Activated CD8-positive, alpha-beta T cell treated with anti-CD3 and anti-CD28 coated beads for 36 hours (primary cell): ENCODE results near the gene MACC1. TPM values are rescaled to one million over a fixed set of nuclear protein-coding genes. Genes with fewer than 3 reads are reported as not detected.
"Not testable (repeated sequence)": the region's sequence is repeated elsewhere in the genome, so short reads cannot be mapped to it uniquely, and the experiment has no call there.

ENCODE experiments used
- ATAC-seq: fragments of 200-7000 bp; cut with Tn5 transposase; one replicate; pipeline ENCODE4 v1.10.0; 2021; ENCODE audit warnings: mild to moderate bottlenecking, moderate library complexity
- CTCF ChIA-PET: fragments of 350-600 bp; sonication (Branson Sonifier 250); formaldehyde crosslinking; loops from one replicate; lab custom pipeline; 2021; ENCODE audit warnings: antibody characterized with exemption; lab: Charles Lee
- POLR2A ChIA-PET: fragments of 350-600 bp; sonication (Branson Sonifier 250); formaldehyde crosslinking; loops from one replicate; lab custom pipeline; 2021; ENCODE audit warnings: antibody characterized with exemption; lab: Charles Lee
- DNase-seq: peaks from one replicate; pipeline ENCODE4 v3.0.0-alpha.2; 2020
- H3K27ac Mint-ChIP-seq: one replicate; pipeline ENCODE4 v1.8.0; 2021; ENCODE audit warnings: mild to moderate bottlenecking, mixed read lengths
- H3K27me3 Mint-ChIP-seq: one replicate; pipeline ENCODE4 v1.8.0; 2021; ENCODE audit warnings: mixed read lengths
- H3K36me3 Mint-ChIP-seq: one replicate; pipeline ENCODE4 v1.8.0; 2021; ENCODE audit warnings: low read depth, mixed read lengths
- H3K4me1 Mint-ChIP-seq: one replicate; pipeline ENCODE4 v1.8.0; 2021; ENCODE audit warnings: low read depth, mixed read lengths
- H3K4me3 Mint-ChIP-seq: one replicate; pipeline ENCODE4 v1.8.0; 2021; ENCODE audit warnings: mild to moderate bottlenecking, moderate library complexity, mixed read lengths
- H3K9me3 Mint-ChIP-seq: one replicate; pipeline ENCODE4 v1.8.0; 2021; ENCODE audit warnings: mixed read lengths
- CTCF ChIP-seq: fragments of 200-600 bp; IDR thresholded peaks from one replicate; pipeline ENCODE4 v1.8.0; 2022; ENCODE audit warnings: antibody characterized with exemption, mild to moderate bottlenecking
- intact Hi-C: fragments of 100-400 bp; cut with micrococcal nuclease; formaldehyde crosslinking; loops from one replicate; pipeline ENCODE4 v1.10.0; 2022
- total RNA-seq, 2 experiments: library from RNA; stranded (reverse); gene quantifications; one replicate each; pipeline ENCODE4 v1.2.3, GENCODE V29; 2021

Gene MACC1
- total RNA-seq, 2 experiments from 2014 or later: 0.14 to 0.38 TPM

- H3K27ac Mint-ChIP-seq: no peak overlapping the region
- ChIA-PET CTCF (interaction anchor here (1.1 kb wide), 1 partner anchor 118 kb away, joined by 4 read pairs; no protein-coding TSS in a partner anchor), POLR2A (no interaction called here)
- TF ChIP-seq CTCF: no peak
- H3K9me3 Mint-ChIP-seq: peaks cover 6% of the 10 kb centered on the region
- ATAC-seq (no peak), DNase-seq (no peak)
- intact Hi-C loops: no loop called here
- no peak overlapping the region for H3K4me3 Mint-ChIP-seq
- H3K36me3 Mint-ChIP-seq: peaks cover 2% of the 10 kb centered on the region
- no peaks in the 10 kb centered on the region for H3K27me3 Mint-ChIP-seq
- no peaks in the 10 kb centered on the region for H3K4me1 Mint-ChIP-seq
Observed at GRCh38 chr7:20193242-20193777, 23.9 kb downstream of the MACC1 start.

- POLR2A ChIA-PET: interaction anchor here (0.8 kb wide), 1 partner anchor 22 kb away, joined by 3 read pairs; no protein-coding TSS in a partner anchor
- Mint-ChIP-seq H3K9me3 (peaks cover 6% of the 10 kb centered on the region), H3K27me3 (no peaks in the 10 kb centered on the region), H3K4me1 (no peaks in the 10 kb centered on the region), H3K36me3 (peaks cover 2% of the 10 kb centered on the region), H3K4me3 (no peak overlapping the region), H3K27ac (no peak overlapping the region)
- no peak for DNase-seq
- CTCF ChIA-PET: no interaction called here
- no peak for TF ChIP-seq CTCF
- ATAC-seq: no peak
- intact Hi-C loops: no loop called here
Observed at GRCh38 chr7:20191391-20191869, 25.8 kb downstream of the MACC1 start.

GRCh38 chr7:20190560-20191390 lies 26.4 kb downstream of the MACC1 start:
- H3K4me3 Mint-ChIP-seq: no peak overlapping the region
- ChIA-PET POLR2A (interaction anchor here (0.8 kb wide), 1 partner anchor 23 kb away, joined by 3 read pairs; no protein-coding TSS in a partner anchor), CTCF (no interaction called here)
- peaks cover 6% of the 10 kb centered on the region for H3K9me3 Mint-ChIP-seq
- TF ChIP-seq CTCF: no peak
- DNase-seq (no peak), ATAC-seq (no peak)
- no peaks in the 10 kb centered on the region for H3K27me3 Mint-ChIP-seq
- H3K36me3 Mint-ChIP-seq: peaks cover 2% of the 10 kb centered on the region
- H3K27ac Mint-ChIP-seq: no peak overlapping the region
- H3K4me1 Mint-ChIP-seq: no peaks in the 10 kb centered on the region
- intact Hi-C loops: no loop called here

- intact Hi-C loops: no loop called here
- CTCF ChIA-PET: no interaction called here
- no peak for TF ChIP-seq CTCF
- H3K9me3 Mint-ChIP-seq: peaks cover 6% of the 10 kb centered on the region
- no peak for ATAC-seq
- H3K4me3 Mint-ChIP-seq: no peak overlapping the region
- H3K4me1 Mint-ChIP-seq: no peaks in the 10 kb centered on the region
- no peaks in the 10 kb centered on the region for H3K27me3 Mint-ChIP-seq
- no peak overlapping the region for H3K27ac Mint-ChIP-seq
- POLR2A ChIA-PET: no interaction called here
- no peak for DNase-seq
- peaks cover 2% of the 10 kb centered on the region for H3K36me3 Mint-ChIP-seq
Observed at GRCh38 chr7:20189852-20190251, 27.3 kb downstream of the MACC1 start.

GRCh38 chr7:20188567-20188966 lies 28.6 kb downstream of the MACC1 start:
- ChIA-PET CTCF (interaction anchor here (1.1 kb wide), 1 partner anchor 410 kb away, joined by 3 read pairs; no protein-coding TSS in a partner anchor), POLR2A (no interaction called here)
- no peaks in the 10 kb centered on the region for H3K4me1 Mint-ChIP-seq
- H3K36me3 Mint-ChIP-seq: peaks cover 2% of the 10 kb centered on the region
- DNase-seq (no peak), ATAC-seq (no peak)
- H3K27me3 Mint-ChIP-seq: no peaks in the 10 kb centered on the region
- no peak for TF ChIP-seq CTCF
- intact Hi-C loops: no loop called here
- peaks cover 6% of the 10 kb centered on the region for H3K9me3 Mint-ChIP-seq
- no peak overlapping the region for H3K4me3 Mint-ChIP-seq
- H3K27ac Mint-ChIP-seq: no peak overlapping the region

- H3K4me1 Mint-ChIP-seq, intact Hi-C loops, H3K27ac Mint-ChIP-seq, POLR2A ChIA-PET, CTCF ChIA-PET, H3K36me3 Mint-ChIP-seq, DNase-seq, H3K4me3 Mint-ChIP-seq, H3K27me3 Mint-ChIP-seq, H3K9me3 Mint-ChIP-seq, ATAC-seq: not testable (repeated sequence)
Observed at GRCh38 chr7:20187850-20188249, 29.3 kb downstream of the MACC1 start.
